ENCODE measurements around the gene STRN3. TPM values are rescaled to one million over a fixed set of nuclear protein-coding genes. Genes with fewer than 3 reads are reported as not detected.

The STRN3 gene
- total RNA-seq, 2 experiments from 2014 or later, result 25.2 to 37.0 TPM

- no peak overlapping the region for H3K4me2 ChIP-seq (ENCODE audit: low read length)
- peaks cover 5% of the 10 kb centered on the region; the same call in 1 of the 2 replicates for H3K36me3 ChIP-seq (ENCODE audit: insufficient read depth, low read length)
- no TSS peak for BruUV-seq (replicated peaks)
- no peaks in the 10 kb centered on the region for H3K9me3 ChIP-seq (ENCODE audit: low read length)
- no peaks in the 10 kb centered on the region for H3K9me2 ChIP-seq (ENCODE audit: insufficient read depth, low read length)
- CTCF ChIA-PET (ENCODE audit: unreplicated experiment), result no interaction called here
- peaks cover 37% of the 10 kb centered on the region for H3K4me1 ChIP-seq (ENCODE audit: insufficient read depth, low read length, poor library complexity, severe bottlenecking)
- no peaks in the 10 kb centered on the region for H4K20me1 ChIP-seq (ENCODE audit: insufficient read depth, low read length)
- no peak for DNase-seq (ENCODE audit: low spot score)
- no peak overlapping the region for H2AFZ ChIP-seq (ENCODE audit: low read length)
- no peak overlapping the region for H3K27ac ChIP-seq (ENCODE audit: low read depth, low read length, poor library complexity, severe bottlenecking)
- H3K79me2 ChIP-seq (ENCODE audit: insufficient read depth, low read depth, low read length), result peaks cover 92% of the 10 kb centered on the region
- TF ChIP-seq EZH2phosphoT487 (IDR thresholded peaks at IDR 0.05; ENCODE audit: borderline replicate concordance, low read depth, low read length) (no peak), CTCF (conservative IDR thresholded peaks at IDR 0.05; ENCODE audit: low read length) (no peak)
- H3K4me3 ChIP-seq (ENCODE audit: low read depth, low read length, poor library complexity, severe bottlenecking), result no peak overlapping the region
- POLR2A ChIA-PET, result interaction anchor here (2.8 kb wide), 1 partner anchor 8 kb away, joined by 10 read pairs; no protein-coding TSS in a partner anchor
- intact Hi-C loops (cut with micrococcal nuclease; ENCODE audit: unreplicated experiment), result no loop called here
Measured at GRCh38 chr14:30985796-30986195, 40.4 kb downstream of the STRN3 start.

GRCh38 chr14:30983858-30984257, 42.3 kb downstream of the STRN3 start:
- Histone ChIP-seq H3K4me3 (ENCODE audit: low read depth, low read length, poor library complexity, severe bottlenecking) (no peak overlapping the region), H4K20me1 (ENCODE audit: insufficient read depth, low read length) (no peaks in the 10 kb centered on the region), H3K4me1 (ENCODE audit: insufficient read depth, low read length, poor library complexity, severe bottlenecking) (peaks cover 45% of the 10 kb centered on the region), H3K36me3 (ENCODE audit: insufficient read depth, low read length) (peaks cover 1% of the 10 kb centered on the region; the same call in 1 of the 2 replicates), H3K4me2 (ENCODE audit: low read length) (no peak overlapping the region), H3K27ac (ENCODE audit: low read depth, low read length, poor library complexity, severe bottlenecking) (no peak overlapping the region), H2AFZ (ENCODE audit: low read length) (no peak overlapping the region), H3K9me3 (ENCODE audit: low read length) (no peaks in the 10 kb centered on the region), H3K79me2 (ENCODE audit: insufficient read depth, low read depth, low read length) (peaks cover 94% of the 10 kb centered on the region), H3K9me2 (ENCODE audit: insufficient read depth, low read length) (no peaks in the 10 kb centered on the region)
- intact Hi-C loops (cut with micrococcal nuclease; ENCODE audit: unreplicated experiment), result loop anchor here (5.0 kb wide), 1 partner anchor 223 kb away; the partner anchor contains the start of gene HECTD1
- ChIA-PET POLR2A (interaction anchor here (0.5 to 1.3 kb wide), 7 partner anchors 21 to 99 kb away, joined by 3 to 4 read pairs (median 3); no protein-coding TSS in a partner anchor), CTCF (ENCODE audit: unreplicated experiment) (no interaction called here)
- DNase-seq (ENCODE audit: low spot score), result no peak
- TF ChIP-seq EZH2phosphoT487 (IDR thresholded peaks at IDR 0.05; ENCODE audit: borderline replicate concordance, low read depth, low read length), result no peak
- no peak for TF ChIP-seq CTCF (conservative IDR thresholded peaks at IDR 0.05; ENCODE audit: low read length)
- no TSS peak for BruUV-seq (replicated peaks)

- peaks cover 45% of the 10 kb centered on the region for H3K4me1 ChIP-seq (ENCODE audit: insufficient read depth, low read length, poor library complexity, severe bottlenecking)
Measured at GRCh38 chr14:30982533-30982932, 43.6 kb downstream of the STRN3 start.

More at GRCh38 chr14:30982533-30982932, 43.6 kb downstream of the STRN3 start:
- CTCF ChIA-PET (ENCODE audit: unreplicated experiment), result no interaction called here
- no peaks in the 10 kb centered on the region for H3K9me3 ChIP-seq (ENCODE audit: low read length)
- no peak for TF ChIP-seq CTCF (conservative IDR thresholded peaks at IDR 0.05; ENCODE audit: low read length)
- TF ChIP-seq EZH2phosphoT487 (IDR thresholded peaks at IDR 0.05; ENCODE audit: borderline replicate concordance, low read depth, low read length), result no peak
- peaks cover 94% of the 10 kb centered on the region for H3K79me2 ChIP-seq (ENCODE audit: insufficient read depth, low read depth, low read length)
- H3K36me3 ChIP-seq (ENCODE audit: insufficient read depth, low read length), result no peaks in the 10 kb centered on the region; the same call in 1 of the 2 replicates
- intact Hi-C loops (cut with micrococcal nuclease; ENCODE audit: unreplicated experiment), result loop anchor here (5.0 kb wide), 1 partner anchor 225 kb away; the partner anchor contains the start of gene HECTD1
- no peak overlapping the region for H2AFZ ChIP-seq (ENCODE audit: low read length)
- BruUV-seq (replicated peaks), result TSS peak; percentile 35
- H4K20me1 ChIP-seq (ENCODE audit: insufficient read depth, low read length), result no peaks in the 10 kb centered on the region
- peak overlapping the region; percentile 64 for H3K27ac ChIP-seq (ENCODE audit: low read depth, low read length, poor library complexity, severe bottlenecking)
- H3K9me2 ChIP-seq (ENCODE audit: insufficient read depth, low read length), result no peaks in the 10 kb centered on the region
- H3K4me3 ChIP-seq (ENCODE audit: low read depth, low read length, poor library complexity, severe bottlenecking), result peak overlapping the region; percentile 41
- DNase-seq (ENCODE audit: low spot score), result peak; percentile 56
- POLR2A ChIA-PET, result interaction anchor here (1.0 to 1.9 kb wide), 6 partner anchors 10 to 45 kb away, joined by 3 to 8 read pairs (median 6); partner anchors contain the start of gene STRN3
- H3K4me2 ChIP-seq (ENCODE audit: low read length), result peak overlapping the region; percentile 65

Measured in OCI-LY7 (cell line).